ENCODE measurements around the gene RUFY3. TPM values are rescaled to one million over a fixed set of nuclear protein-coding genes. Genes with fewer than 3 reads are reported as not detected.

RUFY3 gene
- total RNA-seq, 1 experiment from 2014 or later, result 29.6 TPM

DNA sequence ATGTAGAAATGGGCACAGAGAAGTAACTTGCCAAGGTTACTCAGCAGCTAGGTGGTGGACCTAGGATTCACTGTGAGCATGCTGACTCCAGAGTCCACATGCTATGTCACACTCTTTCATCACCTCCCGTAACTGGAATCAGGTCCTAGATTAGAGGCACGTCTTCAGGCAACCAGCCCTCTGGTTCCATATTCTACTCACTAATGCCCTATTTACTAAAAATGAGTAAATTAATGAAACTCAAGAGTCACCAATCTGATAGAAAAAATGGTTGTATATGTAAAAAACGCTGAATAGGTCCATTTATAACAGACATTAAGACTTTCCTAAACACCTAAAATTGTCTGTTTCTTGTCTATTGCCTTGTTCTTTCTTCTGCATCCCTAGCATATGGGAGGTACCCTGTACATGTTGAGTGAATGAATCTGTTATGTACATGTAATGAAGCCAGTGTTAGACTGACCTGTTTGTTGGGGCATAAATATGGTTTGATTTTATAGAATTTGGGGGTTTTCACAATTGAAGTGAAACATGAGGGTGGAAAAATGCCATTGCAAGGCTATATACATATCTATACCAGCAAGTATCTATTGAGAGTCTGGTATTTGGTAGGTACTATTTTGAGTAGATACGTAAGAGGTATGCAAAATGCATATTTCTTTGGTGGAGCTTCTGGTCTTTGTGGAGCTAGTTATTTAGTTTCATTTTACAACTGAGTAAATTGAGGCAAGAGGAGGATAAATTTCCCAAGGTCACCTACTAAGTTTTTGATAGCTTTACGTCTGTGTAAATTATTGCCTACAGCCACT is 7.5 kb upstream of the RUFY3 start:
- H3K36me3 ChIP-seq (ENCODE audit: control insufficient read depth, insufficient read depth, low read length), result no peaks in the 10 kb centered on the region
- H3K4me1 ChIP-seq (ENCODE audit: control insufficient read depth, insufficient read depth, low read length), result peaks cover 6% of the 10 kb centered on the region
- CTCF ChIA-PET, result no interaction called here
- intact Hi-C loops (cut with micrococcal nuclease; ENCODE audit: unreplicated experiment) (no loop called here), in situ Hi-C loops (cut with HindIII; ENCODE audit: low pct_unique_long_range_greater_than_20kb, low sequenced_read_pairs) (no loop called here)
- no peak for TF ChIP-seq TCF7L2 (IDR thresholded peaks at IDR 0.05; ENCODE audit: low read depth, low read length)
- TF ChIP-seq, protein P1, sequence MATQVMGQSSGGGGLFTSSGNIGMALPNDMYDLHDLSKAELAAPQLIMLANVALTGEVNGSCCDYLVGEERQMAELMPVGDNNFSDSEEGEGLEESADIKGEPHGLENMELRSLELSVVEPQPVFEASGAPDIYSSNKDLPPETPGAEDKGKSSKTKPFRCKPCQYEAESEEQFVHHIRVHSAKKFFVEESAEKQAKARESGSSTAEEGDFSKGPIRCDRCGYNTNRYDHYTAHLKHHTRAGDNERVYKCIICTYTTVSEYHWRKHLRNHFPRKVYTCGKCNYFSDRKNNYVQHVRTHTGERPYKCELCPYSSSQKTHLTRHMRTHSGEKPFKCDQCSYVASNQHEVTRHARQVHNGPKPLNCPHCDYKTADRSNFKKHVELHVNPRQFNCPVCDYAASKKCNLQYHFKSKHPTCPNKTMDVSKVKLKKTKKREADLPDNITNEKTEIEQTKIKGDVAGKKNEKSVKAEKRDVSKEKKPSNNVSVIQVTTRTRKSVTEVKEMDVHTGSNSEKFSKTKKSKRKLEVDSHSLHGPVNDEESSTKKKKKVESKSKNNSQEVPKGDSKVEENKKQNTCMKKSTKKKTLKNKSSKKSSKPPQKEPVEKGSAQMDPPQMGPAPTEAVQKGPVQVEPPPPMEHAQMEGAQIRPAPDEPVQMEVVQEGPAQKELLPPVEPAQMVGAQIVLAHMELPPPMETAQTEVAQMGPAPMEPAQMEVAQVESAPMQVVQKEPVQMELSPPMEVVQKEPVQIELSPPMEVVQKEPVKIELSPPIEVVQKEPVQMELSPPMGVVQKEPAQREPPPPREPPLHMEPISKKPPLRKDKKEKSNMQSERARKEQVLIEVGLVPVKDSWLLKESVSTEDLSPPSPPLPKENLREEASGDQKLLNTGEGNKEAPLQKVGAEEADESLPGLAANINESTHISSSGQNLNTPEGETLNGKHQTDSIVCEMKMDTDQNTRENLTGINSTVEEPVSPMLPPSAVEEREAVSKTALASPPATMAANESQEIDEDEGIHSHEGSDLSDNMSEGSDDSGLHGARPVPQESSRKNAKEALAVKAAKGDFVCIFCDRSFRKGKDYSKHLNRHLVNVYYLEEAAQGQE (IDR thresholded peaks at IDR 0.05; ENCODE audit: insufficient read depth in 1 of 2, low read depth in 2 of 2, low read length in 1 of 2), result no peak
- TF ChIP-seq POLR2AphosphoS5 (IDR thresholded peaks at IDR 0.05; ENCODE audit: low read depth, low read length), result no peak
- TF ChIP-seq SIN3A (IDR thresholded peaks at IDR 0.05; ENCODE audit: borderline replicate concordance, insufficient read depth, low read depth, low read length), result no peak
- TF ChIP-seq, protein P2, sequence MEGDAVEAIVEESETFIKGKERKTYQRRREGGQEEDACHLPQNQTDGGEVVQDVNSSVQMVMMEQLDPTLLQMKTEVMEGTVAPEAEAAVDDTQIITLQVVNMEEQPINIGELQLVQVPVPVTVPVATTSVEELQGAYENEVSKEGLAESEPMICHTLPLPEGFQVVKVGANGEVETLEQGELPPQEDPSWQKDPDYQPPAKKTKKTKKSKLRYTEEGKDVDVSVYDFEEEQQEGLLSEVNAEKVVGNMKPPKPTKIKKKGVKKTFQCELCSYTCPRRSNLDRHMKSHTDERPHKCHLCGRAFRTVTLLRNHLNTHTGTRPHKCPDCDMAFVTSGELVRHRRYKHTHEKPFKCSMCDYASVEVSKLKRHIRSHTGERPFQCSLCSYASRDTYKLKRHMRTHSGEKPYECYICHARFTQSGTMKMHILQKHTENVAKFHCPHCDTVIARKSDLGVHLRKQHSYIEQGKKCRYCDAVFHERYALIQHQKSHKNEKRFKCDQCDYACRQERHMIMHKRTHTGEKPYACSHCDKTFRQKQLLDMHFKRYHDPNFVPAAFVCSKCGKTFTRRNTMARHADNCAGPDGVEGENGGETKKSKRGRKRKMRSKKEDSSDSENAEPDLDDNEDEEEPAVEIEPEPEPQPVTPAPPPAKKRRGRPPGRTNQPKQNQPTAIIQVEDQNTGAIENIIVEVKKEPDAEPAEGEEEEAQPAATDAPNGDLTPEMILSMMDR (IDR thresholded peaks at IDR 0.05), result no peak
- DNase-seq (ENCODE audit: low read depth, low spot score) (no peak), ATAC-seq (no peak)
- no TSS peak for BruUV-seq (replicated peaks)
- peak overlapping the region; percentile 49; the same call in 1 of the 2 replicates for H3K27ac ChIP-seq (ENCODE audit: low read length)
- H3K4me3 ChIP-seq (ENCODE audit: low read depth in 2 of 2, low read length in 2 of 2), result no peak overlapping the region
- H3K27me3 ChIP-seq (ENCODE audit: control insufficient read depth, insufficient read depth, low read length), result no peaks in the 10 kb centered on the region
- POLR2A ChIA-PET, result no interaction called here
- H3K9me3 ChIP-seq (ENCODE audit: control insufficient read depth, insufficient read depth, low read depth, low read length), result no peaks in the 10 kb centered on the region

DNA sequence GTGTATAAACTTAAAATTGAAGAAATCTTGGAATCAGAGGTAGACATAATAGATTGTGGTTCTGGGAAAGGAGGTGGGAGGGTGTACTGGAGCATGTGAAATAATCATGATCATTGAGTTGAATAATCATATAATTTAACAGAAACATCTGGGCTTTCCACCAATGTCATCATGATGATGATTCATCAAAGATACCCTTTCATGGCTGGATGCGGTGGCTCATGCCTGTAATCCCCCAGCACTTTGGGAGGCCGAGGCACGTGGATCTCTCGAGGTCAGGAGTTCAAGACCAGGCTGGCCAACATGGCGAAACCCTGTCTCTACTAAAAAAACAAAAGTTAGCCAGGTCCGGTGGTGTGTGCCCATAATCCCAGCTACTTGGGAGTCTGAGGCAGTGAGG is 6.7 kb upstream of the RUFY3 start:
- DNase-seq (ENCODE audit: low read depth, low spot score) (no peak), ATAC-seq (no peak)
- TF ChIP-seq, protein P2 (IDR thresholded peaks at IDR 0.05), result no peak
- TF ChIP-seq POLR2AphosphoS5 (IDR thresholded peaks at IDR 0.05; ENCODE audit: low read depth, low read length) (no peak), SIN3A (IDR thresholded peaks at IDR 0.05; ENCODE audit: borderline replicate concordance, insufficient read depth, low read depth, low read length) (no peak), TCF7L2 (IDR thresholded peaks at IDR 0.05; ENCODE audit: low read depth, low read length) (no peak)
- TF ChIP-seq, protein P1 (IDR thresholded peaks at IDR 0.05; ENCODE audit: insufficient read depth in 1 of 2, low read depth in 2 of 2, low read length in 1 of 2), result no peak
- Histone ChIP-seq H3K9me3 (ENCODE audit: control insufficient read depth, insufficient read depth, low read depth, low read length) (no peaks in the 10 kb centered on the region), H3K4me1 (ENCODE audit: control insufficient read depth, insufficient read depth, low read length) (no peaks in the 10 kb centered on the region; the same call in 1 of the 2 replicates), H3K36me3 (ENCODE audit: control insufficient read depth, insufficient read depth, low read length) (no peaks in the 10 kb centered on the region), H3K27me3 (ENCODE audit: control insufficient read depth, insufficient read depth, low read length) (no peaks in the 10 kb centered on the region), H3K27ac (ENCODE audit: low read length) (no peak overlapping the region; the same call in 1 of the 2 replicates), H3K4me3 (ENCODE audit: low read depth in 2 of 2, low read length in 2 of 2) (no peak overlapping the region)
- BruUV-seq (replicated peaks), result no TSS peak
- in situ Hi-C loops (cut with HindIII; ENCODE audit: low pct_unique_long_range_greater_than_20kb, low sequenced_read_pairs), result no loop called here
- POLR2A ChIA-PET, result no interaction called here
- intact Hi-C loops (cut with micrococcal nuclease; ENCODE audit: unreplicated experiment), result no loop called here
- CTCF ChIA-PET, result no interaction called here

Data from Panc1 (cell line).